Stimulated activated CD4-positive, alpha-beta T cell treated with anti-CD3 and anti-CD28 coated beads, Interleukin-4, amount 100 ng/mL, for 24 hours (primary cell): ENCODE data around the gene ARFGEF2.
"Not testable (repeated sequence)": the region's sequence is repeated elsewhere in the genome, so short reads cannot be mapped to it uniquely, and the experiment has no call there.

Experiments
- DNase-seq: peaks from one replicate; pipeline ENCODE4 v3.0.0-alpha.2; 2020

The ARFGEF2 gene

GRCh38 chr20:48930035-48930434 lies 8.5 kb downstream of the ARFGEF2 start:
- DNase-seq, result no peak

- DNase-seq, result no peak
Observed at GRCh38 chr20:48930878-48931277, 9.4 kb downstream of the ARFGEF2 start.

- no peak for DNase-seq
Observed at GRCh38 chr20:48931527-48932374, 10.2 kb downstream of the ARFGEF2 start.

GRCh38 chr20:48932375-48932941 lies 10.9 kb downstream of the ARFGEF2 start:
- DNase-seq, result no peak

- DNase-seq, result no peak
Observed at GRCh38 chr20:48933017-48933766, 11.7 kb downstream of the ARFGEF2 start.

- DNase-seq, result not testable (repeated sequence)
Observed at GRCh38 chr20:48934273-48934877, 12.9 kb downstream of the ARFGEF2 start.

- DNase-seq, result not testable (repeated sequence)
Observed at GRCh38 chr20:48934966-48935365, 13.5 kb downstream of the ARFGEF2 start.

- not testable (repeated sequence) for DNase-seq
Observed at GRCh38 chr20:48936178-48936577, 14.7 kb downstream of the ARFGEF2 start.

GRCh38 chr20:48937674-48938073 lies 16.2 kb downstream of the ARFGEF2 start:
- no peak for DNase-seq

- no peak for DNase-seq
Observed at GRCh38 chr20:48938670-48939069, 17.2 kb downstream of the ARFGEF2 start.

- DNase-seq, result no peak
Observed at GRCh38 chr20:48940170-48940569, 18.7 kb downstream of the ARFGEF2 start.

GRCh38 chr20:48941467-48941866 lies 20.0 kb downstream of the ARFGEF2 start:
- DNase-seq, result no peak

- DNase-seq, result no peak
Observed at GRCh38 chr20:48942730-48943129, 21.2 kb downstream of the ARFGEF2 start.

- no peak for DNase-seq
Observed at GRCh38 chr20:48944663-48945297, 23.3 kb downstream of the ARFGEF2 start.

GRCh38 chr20:48945840-48946514 lies 24.5 kb downstream of the ARFGEF2 start:
- no peak for DNase-seq

GRCh38 chr20:48948612-48949011 lies 27.1 kb downstream of the ARFGEF2 start:
- DNase-seq, result no peak

GRCh38 chr20:48949304-48950170 lies 28.0 kb downstream of the ARFGEF2 start:
- no peak for DNase-seq

GRCh38 chr20:48951041-48951440 lies 29.5 kb downstream of the ARFGEF2 start:
- no peak for DNase-seq

- DNase-seq, result no peak
Observed at GRCh38 chr20:48951646-48952045, 30.1 kb downstream of the ARFGEF2 start.

- DNase-seq, result no peak
Observed at GRCh38 chr20:48952656-48953055, 31.1 kb downstream of the ARFGEF2 start.

GRCh38 chr20:48953653-48954052 lies 32.1 kb downstream of the ARFGEF2 start:
- no peak for DNase-seq
